ENCODE results near the gene C14orf119. TPM values are rescaled to one million over a fixed set of nuclear protein-coding genes. Genes with fewer than 3 reads are reported as not detected.
A peak's percentile ranks its signal among the peaks of the same experiment; 100 is the strongest.

Gene C14orf119
- polyA plus RNA-seq, 3 donors from 2014 or later = 85.2 to 184 (median 135) TPM

GRCh38 chr14:23113431-23114119 is 18.3 kb downstream of the C14orf119 start:
- H3K27ac Mint-ChIP-seq = no peak overlapping the region
- H3K4me3 Mint-ChIP-seq = no peak overlapping the region
- no peak for DNase-seq
- peaks cover 0 to 9% (median 2%) of the 10 kb centered on the region in 3 donors for H3K27me3 Mint-ChIP-seq (ENCODE audit: low read depth in 3 of 3)
- H3K36me3 Mint-ChIP-seq = no peaks in the 10 kb centered on the region
- H3K4me1 Mint-ChIP-seq = no peaks in the 10 kb centered on the region
- no peaks in the 10 kb centered on the region for H3K9me3 Mint-ChIP-seq

DNA sequence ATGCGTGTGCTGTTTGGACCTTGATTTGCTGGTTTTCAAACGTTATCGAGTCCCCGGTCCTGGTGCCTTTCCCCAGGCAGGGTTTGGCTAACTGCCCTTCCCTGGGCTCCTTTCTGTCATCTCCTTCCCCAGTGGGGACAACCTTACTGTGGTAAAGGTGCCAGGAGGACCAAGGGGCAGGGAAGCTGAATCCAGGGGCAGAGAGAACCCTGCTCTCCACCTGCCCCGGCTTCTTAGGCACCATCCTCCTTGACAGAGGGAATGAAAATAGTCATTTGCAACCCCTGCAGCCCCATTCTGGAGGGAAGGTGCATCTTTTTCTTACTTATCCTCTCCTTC is 18.8 kb downstream of the C14orf119 start:
- Mint-ChIP-seq H3K36me3 (no peaks in the 10 kb centered on the region), H3K27ac (no peak overlapping the region), H3K9me3 (no peaks in the 10 kb centered on the region), H3K4me1 (no peaks in the 10 kb centered on the region), H3K4me3 (no peak overlapping the region), H3K27me3 (ENCODE audit: low read depth in 3 of 3) (peaks cover 0 to 9% (median 2%) of the 10 kb centered on the region in 3 donors)
- no peak for DNase-seq

DNA sequence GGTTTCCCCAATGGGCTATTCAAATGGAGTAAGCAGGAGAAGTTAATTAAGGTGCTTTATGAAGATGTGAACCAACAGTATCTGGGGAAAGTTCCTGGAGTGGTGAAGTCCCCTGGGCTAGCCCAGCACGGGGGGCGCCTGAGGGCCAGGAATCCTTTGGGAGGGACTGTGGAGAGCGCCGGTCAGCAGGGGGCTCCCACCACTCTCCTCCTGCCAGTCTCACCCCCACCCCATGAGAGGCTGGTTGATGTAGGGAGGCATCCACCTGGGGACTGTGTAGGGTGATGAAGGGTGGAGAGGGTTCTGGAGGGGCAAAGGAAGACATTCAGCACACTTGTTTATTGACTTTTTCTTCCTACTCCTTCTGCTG is 19.3 kb downstream of the C14orf119 start:
- Mint-ChIP-seq H3K36me3 (no peaks in the 10 kb centered on the region), H3K9me3 (no peaks in the 10 kb centered on the region), H3K4me1 (no peaks in the 10 kb centered on the region), H3K4me3 (no peak overlapping the region), H3K27ac (no peak overlapping the region), H3K27me3 (ENCODE audit: low read depth in 3 of 3) (peaks cover 0 to 9% (median 2%) of the 10 kb centered on the region in 3 donors)
- no peak for DNase-seq

DNA sequence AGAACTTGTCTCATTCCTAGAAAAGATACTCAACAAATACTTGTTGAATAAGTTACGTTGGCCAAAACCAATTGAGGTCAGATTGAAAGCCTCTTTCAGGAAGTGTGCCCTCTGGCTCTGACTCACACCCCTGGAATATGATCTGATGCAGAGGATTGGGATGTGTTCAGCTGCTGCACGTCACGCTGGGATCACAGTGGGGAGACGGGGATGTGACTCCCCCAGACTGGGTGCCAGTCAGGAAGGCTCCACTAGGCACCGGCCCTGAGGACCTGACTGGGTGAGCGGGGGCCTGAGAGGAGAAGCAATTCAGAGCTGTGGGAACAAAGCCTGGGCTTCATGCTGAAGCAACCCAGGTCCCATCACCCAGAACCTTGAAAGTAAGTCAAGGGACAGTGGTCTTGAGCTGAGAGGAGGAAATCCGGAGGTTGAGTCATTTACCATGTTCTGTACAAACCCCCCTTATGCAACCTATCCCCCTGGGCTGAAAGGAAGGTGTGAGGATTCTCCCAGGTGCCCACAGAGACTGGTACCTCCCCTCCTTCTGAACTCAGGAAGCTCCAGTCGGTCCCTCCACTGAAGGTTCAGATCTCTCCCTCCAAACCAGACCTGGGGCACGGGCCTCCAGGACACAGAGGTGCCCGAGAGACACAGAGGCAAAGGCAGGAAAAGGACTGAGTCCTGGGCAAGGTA is 19.9 kb downstream of the C14orf119 start:
- H3K27ac Mint-ChIP-seq = no peak overlapping the region
- H3K9me3 Mint-ChIP-seq = no peaks in the 10 kb centered on the region
- DNase-seq = no peak
- no peaks in the 10 kb centered on the region for H3K36me3 Mint-ChIP-seq
- peaks cover 0 to 9% (median 2%) of the 10 kb centered on the region in 3 donors for H3K27me3 Mint-ChIP-seq (ENCODE audit: low read depth in 3 of 3)
- H3K4me3 Mint-ChIP-seq = no peak overlapping the region
- no peaks in the 10 kb centered on the region for H3K4me1 Mint-ChIP-seq

- Mint-ChIP-seq H3K27me3 (ENCODE audit: low read depth in 3 of 3) (peaks cover 0 to 9% (median 2%) of the 10 kb centered on the region in 3 donors), H3K4me3 (no peak overlapping the region), H3K9me3 (no peaks in the 10 kb centered on the region), H3K36me3 (no peaks in the 10 kb centered on the region), H3K27ac (no peak overlapping the region), H3K4me1 (peaks cover 3 to 4% of the 10 kb centered on the region in 2 donors)
- no peak for DNase-seq
Measured at GRCh38 chr14:23115918-23116317, 20.6 kb downstream of the C14orf119 start.

DNA sequence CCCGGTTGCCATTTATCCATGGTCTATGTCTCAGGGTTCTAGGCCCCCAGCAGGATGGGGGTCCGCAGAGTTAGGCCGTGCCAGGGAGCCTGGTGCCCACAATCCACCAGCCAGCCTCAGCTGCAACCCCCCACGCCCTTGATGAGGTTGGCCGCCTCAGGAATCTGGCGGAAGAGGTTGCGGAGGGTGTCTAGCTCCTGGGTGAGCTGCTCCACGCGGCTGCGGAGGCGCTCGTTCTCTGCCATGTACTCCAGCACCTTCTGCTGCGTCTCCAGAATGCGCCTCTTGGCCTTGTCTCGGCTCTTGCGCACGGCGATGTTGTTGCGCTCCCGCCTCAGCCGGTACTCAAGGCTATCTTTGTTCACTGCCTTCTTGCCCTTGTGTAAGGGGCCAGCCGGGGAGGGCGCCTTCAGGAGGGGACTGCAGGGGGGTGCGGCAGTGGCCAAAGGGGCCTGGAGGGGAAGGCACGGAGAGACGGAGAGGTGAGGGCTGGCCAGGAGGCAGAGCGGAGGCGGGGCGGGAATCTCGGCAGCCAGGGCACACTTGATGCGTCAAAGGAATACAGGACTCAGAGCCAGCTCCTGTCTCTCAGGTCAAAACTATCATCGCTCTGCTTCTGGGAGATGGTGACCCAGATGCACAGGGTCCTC is 22.2 kb downstream of the C14orf119 start:
- no peaks in the 10 kb centered on the region for H3K36me3 Mint-ChIP-seq
- no peak overlapping the region for H3K27ac Mint-ChIP-seq
- no peak overlapping the region for H3K4me3 Mint-ChIP-seq
- no peaks in the 10 kb centered on the region for H3K9me3 Mint-ChIP-seq
- peaks cover 0 to 9% (median 4%) of the 10 kb centered on the region in 3 donors for H3K27me3 Mint-ChIP-seq (ENCODE audit: low read depth in 3 of 3)
- DNase-seq = no peak
- peaks cover 10 to 12% of the 10 kb centered on the region in 2 donors for H3K4me1 Mint-ChIP-seq

DNA sequence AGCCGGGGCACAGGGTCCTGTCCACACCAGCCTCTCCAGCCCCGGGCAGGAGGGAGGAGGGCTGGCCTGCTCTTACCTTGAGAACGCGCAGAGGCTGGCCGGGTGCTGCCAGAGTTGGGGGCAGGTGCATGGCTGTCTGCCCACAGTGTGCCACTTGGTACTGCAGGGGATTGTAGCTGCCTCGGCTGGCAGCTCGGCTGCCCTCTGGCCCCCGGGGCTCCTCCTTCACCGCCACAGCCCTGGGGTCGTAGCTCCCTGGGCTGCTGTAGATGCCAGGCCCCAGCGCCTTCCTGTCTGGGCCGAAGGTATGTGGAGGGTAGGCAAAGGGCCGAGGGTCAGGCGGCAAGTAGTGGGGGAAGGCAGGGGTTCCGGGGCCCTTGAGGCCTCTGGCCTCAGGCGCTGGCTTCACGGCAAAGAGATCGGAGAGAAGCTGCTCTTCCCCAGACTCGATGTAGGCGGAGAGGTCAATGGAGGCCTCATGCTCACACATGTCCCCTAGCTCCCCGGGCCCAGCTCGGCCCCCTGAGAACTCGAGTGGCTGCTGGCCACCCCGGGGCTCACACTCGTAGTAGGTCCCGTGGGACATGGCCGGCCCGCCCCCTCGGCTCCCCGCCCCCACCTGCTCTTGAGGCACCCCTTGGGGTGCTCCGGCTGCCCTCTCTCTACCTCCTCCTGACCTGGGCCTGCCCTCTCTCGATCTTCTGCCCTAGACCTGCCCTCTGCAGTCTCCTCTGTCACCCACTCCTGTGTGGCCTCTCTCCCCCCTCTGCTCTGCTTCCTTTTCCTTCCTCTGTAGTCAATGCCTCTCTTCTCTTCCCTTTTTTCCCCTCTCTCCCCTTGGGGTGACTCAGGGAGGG is 23.4 kb downstream of the C14orf119 start, which contains the start of gene CEBPE:
CEBPE (minus strand) TSS at position 750 of the 857 bp plus-strand sequence; CDS start at position 586, 164 bp downstream.
- Mint-ChIP-seq H3K9me3 (no peaks in the 10 kb centered on the region), H3K27ac (peak within 1 kb of the TSS in 1 of 6 donors; percentile 11), H3K27me3 (ENCODE audit: low read depth in 3 of 3) (peaks cover 0 to 5% (median 4%) of the 10 kb centered on the region in 3 donors), H3K4me3 (no peak within 1 kb of the TSS), H3K36me3 (no peaks in the 10 kb centered on the region), H3K4me1 (peaks cover 10 to 12% of the 10 kb centered on the region in 2 donors)
- DNase-seq = no peak

DNA sequence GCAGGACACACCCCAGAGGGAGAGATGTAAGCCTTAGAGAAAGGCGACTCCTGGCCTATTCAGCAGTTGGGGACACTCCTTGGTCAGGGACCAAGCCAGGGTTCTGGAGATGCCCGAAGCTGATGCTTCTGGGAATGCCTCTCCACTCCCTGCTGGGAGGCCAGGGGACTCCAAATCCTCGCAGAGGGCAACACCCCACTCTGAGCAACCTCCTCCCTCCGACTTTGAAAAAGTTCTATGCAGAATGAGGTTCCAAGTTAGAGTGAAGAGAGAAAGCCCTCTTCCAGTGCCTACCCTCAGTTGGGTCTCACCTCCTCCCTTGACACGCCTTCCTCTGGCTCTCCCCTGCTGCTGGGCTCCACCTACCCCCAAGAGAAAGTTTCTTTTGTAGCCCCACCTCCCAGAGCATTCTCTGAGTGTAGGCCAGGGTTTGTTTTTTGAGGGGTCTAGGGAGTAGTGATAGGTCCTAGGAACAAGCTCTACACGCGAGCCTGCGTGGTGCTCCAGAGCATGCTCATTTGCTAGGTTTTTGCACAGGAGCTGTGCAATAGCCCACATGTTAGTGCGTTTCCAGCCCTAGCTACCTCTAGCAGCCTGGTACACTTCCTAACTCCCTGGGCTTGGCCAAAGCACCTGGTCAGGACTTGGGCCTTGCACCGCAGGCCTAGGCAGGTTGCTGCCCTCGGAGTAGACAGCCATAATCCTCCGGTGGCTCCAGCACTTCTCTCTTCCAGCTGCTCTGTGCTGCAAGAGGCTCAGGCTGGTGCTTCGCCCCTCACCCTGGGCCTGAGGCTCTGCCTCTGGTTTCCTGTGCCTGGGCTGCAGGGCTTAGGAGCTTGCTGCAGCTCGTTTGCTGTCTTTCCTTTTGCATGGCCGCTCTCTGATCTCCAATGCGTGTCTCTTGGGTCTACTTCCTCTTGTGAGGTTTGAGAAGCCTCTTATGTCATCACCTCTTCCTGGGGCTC is 24.3 kb downstream of the C14orf119 start:
- Mint-ChIP-seq H3K9me3 (no peaks in the 10 kb centered on the region), H3K27me3 (ENCODE audit: low read depth in 3 of 3) (peaks cover 0 to 5% (median 2%) of the 10 kb centered on the region in 3 donors), H3K4me1 (peaks cover 10 to 12% of the 10 kb centered on the region in 2 donors), H3K4me3 (no peak overlapping the region), H3K36me3 (no peaks in the 10 kb centered on the region), H3K27ac (peak overlapping the region in 1 of 6 donors; percentile 11)
- no peak for DNase-seq

GRCh38 chr14:23120541-23121251 is 25.4 kb downstream of the C14orf119 start:
- no peaks in the 10 kb centered on the region for H3K9me3 Mint-ChIP-seq
- H3K4me1 Mint-ChIP-seq = peaks cover 10 to 12% of the 10 kb centered on the region in 2 donors
- peaks cover 0 to 5% (median 2%) of the 10 kb centered on the region in 3 donors for H3K27me3 Mint-ChIP-seq (ENCODE audit: low read depth in 3 of 3)
- H3K27ac Mint-ChIP-seq = peak overlapping the region in 3 of 6 donors; percentile 9 to 67 (median 22)
- peak overlapping the region in 4 of 5 donors; percentile 16 to 67 (median 45) for H3K4me3 Mint-ChIP-seq
- no peaks in the 10 kb centered on the region for H3K36me3 Mint-ChIP-seq
- DNase-seq = peak; percentile 78 to 79 (median 79)

DNA sequence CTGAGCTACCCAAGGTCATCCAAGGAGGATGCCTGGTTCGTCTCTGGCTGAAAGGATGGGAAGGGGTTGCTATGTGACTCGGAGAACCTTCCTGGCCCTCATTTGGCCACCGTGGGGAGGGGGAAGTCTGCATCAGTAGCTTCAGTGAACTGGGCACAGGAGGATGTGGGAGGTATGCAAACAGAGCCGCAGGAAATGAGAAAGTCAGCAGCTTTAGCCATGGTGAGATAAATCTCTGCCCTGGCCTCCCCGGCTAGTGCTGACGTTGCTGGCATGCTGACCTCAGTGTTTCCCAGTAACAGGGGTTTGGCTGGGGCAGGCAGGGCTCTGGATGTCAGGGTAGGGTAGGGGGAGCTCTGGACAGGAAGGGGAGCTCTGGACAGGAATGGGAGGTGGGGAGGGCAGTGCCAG is 26.1 kb downstream of the C14orf119 start:
- DNase-seq = peak in 1 of 3 donors; percentile 2
- no peaks in the 10 kb centered on the region for H3K9me3 Mint-ChIP-seq
- H3K36me3 Mint-ChIP-seq = no peaks in the 10 kb centered on the region
- H3K4me3 Mint-ChIP-seq = no peak overlapping the region
- H3K27ac Mint-ChIP-seq = peak overlapping the region in 2 of 6 donors; percentile 9 to 46
- H3K27me3 Mint-ChIP-seq (ENCODE audit: low read depth in 3 of 3) = peaks cover 0 to 2% (median 2%) of the 10 kb centered on the region in 3 donors
- H3K4me1 Mint-ChIP-seq = peaks cover 10 to 12% of the 10 kb centered on the region in 2 donors

- H3K36me3 Mint-ChIP-seq = no peaks in the 10 kb centered on the region
- peaks cover 0 to 3% (median 2%) of the 10 kb centered on the region in 3 donors for H3K27me3 Mint-ChIP-seq (ENCODE audit: low read depth in 3 of 3)
- peaks cover 10 to 12% of the 10 kb centered on the region in 2 donors for H3K4me1 Mint-ChIP-seq
- no peak overlapping the region for H3K27ac Mint-ChIP-seq
- DNase-seq = no peak
- H3K9me3 Mint-ChIP-seq = no peaks in the 10 kb centered on the region
- no peak overlapping the region for H3K4me3 Mint-ChIP-seq
Measured at GRCh38 chr14:23122086-23122485, 26.8 kb downstream of the C14orf119 start.

DNA sequence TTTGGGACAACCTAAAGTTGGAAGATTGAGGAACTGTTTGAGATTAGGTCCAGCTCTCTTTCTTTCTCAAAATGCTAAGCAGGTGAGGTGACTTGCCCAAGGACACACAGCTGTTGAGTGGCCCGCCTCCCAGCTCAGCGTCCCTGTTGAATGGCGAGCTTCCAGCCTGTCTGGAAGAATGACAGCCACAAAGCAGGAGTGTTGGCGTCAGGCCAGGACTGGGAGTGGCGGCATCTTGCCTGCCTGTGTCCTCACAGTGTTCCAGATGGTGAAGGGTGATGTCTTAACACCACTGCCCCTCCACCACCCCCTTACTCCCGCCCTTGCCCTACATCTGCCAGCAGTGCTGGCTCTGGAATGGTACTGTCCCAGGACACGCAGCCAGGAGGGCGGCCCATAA is 28.1 kb downstream of the C14orf119 start:
- Mint-ChIP-seq H3K27me3 (ENCODE audit: low read depth in 3 of 3) (peaks cover 0 to 3% (median 0%) of the 10 kb centered on the region in 3 donors), H3K9me3 (no peaks in the 10 kb centered on the region), H3K4me3 (no peak overlapping the region), H3K27ac (no peak overlapping the region), H3K4me1 (peaks cover 10 to 12% of the 10 kb centered on the region in 2 donors), H3K36me3 (no peaks in the 10 kb centered on the region)
- DNase-seq = no peak
